GM12878 (cell line): Measurements from ENCODE around the gene CDH4. TPM values are rescaled to one million over a fixed set of nuclear protein-coding genes. Genes with fewer than 3 reads are reported as not detected.

Experiments
- ATAC-seq: fragments of 200-7000 bp; cut with Tn5 transposase; 3 replicates; pipeline ENCODE4 v1.9.1; 2020; ENCODE audit warnings: mild to moderate bottlenecking, moderate library complexity
- BruUV-seq: library from RNA; stranded (reverse); fragments of 400-500 nt; replicated peaks from 2 replicates; lab custom pipeline; 2021; lab: Mats Ljungman, UMichigan
- CTCF ChIA-PET: fragments of 300-600 bp; sonication (Branson Sonifier 250); formaldehyde crosslinking; extraction: SDS; loops from one replicate; lab custom pipeline; 2021; ENCODE audit warnings: inconsistent platforms; lab: Yijun Ruan, JAX
- POLR2A ChIA-PET: fragments of 350-600 bp; formaldehyde crosslinking; extraction: SDS; loops from one replicate; lab custom pipeline; 2021; ENCODE audit warnings: inconsistent platforms; lab: Charles Lee
- RAD21 ChIA-PET: fragments of 300-600 bp; sonication (Branson Sonifier 250); formaldehyde crosslinking; loops from one replicate; lab custom pipeline; 2023; ENCODE audit warnings: antibody characterized with exemption; ENCODE audit not compliant: unreplicated experiment; lab: Charles Lee
- SMC1A ChIA-PET: fragments of 300-600 bp; sonication (Branson Sonifier 250); formaldehyde crosslinking; loops from one replicate; lab custom pipeline; 2023; ENCODE audit not compliant: unreplicated experiment, uncharacterized antibody; lab: Charles Lee
- DNase-seq: peaks from one replicate; pipeline ENCODE4 v3.0.0-alpha.2; 2011; ENCODE audit warnings: low read depth, low spot score
- FAIRE-seq: peaks from 3 replicates; lab custom pipeline; 2011; peaks lifted over from hg19 to GRCh38; lab: Jason Lieb, UNC
- H2AFZ ChIP-seq: 2 replicates; pipeline ENCODE4 v1.6.0; 2011; ENCODE audit warnings: low read depth, low read length, control low read depth; ENCODE audit not compliant: control insufficient read depth
- H3K27ac ChIP-seq: 2 replicates; pipeline ENCODE4 v1.5.1; 2011; ENCODE audit warnings: control low read depth; ENCODE audit not compliant: control insufficient read depth, insufficient read depth
- H3K27me3 ChIP-seq, 2 experiments: replicated peaks in 1 of 2; 2 replicates each; pipeline versions ENCODE4 v1.6.0 to v1.6.1; 2011; ENCODE audit warnings: low read length in 1 of 2; ENCODE audit not compliant: control insufficient read depth in 2 of 2, insufficient read depth in 2 of 2
- H3K36me3 ChIP-seq, 2 experiments: 2 replicates each; pipeline ENCODE4 v1.5.1; 2011; ENCODE audit warnings: low read length in 1 of 2; ENCODE audit not compliant: control insufficient read depth in 2 of 2, insufficient read depth in 2 of 2
- H3K4me1 ChIP-seq: 2 replicates; pipeline ENCODE4 v1.6.1; 2011; ENCODE audit warnings: mild to moderate bottlenecking, low read length, moderate library complexity, mixed read lengths; ENCODE audit not compliant: control insufficient read depth, insufficient read depth
- H3K4me2 ChIP-seq: 2 replicates; pipeline ENCODE4 v1.6.0; 2011; ENCODE audit warnings: control low read depth; ENCODE audit not compliant: control insufficient read depth, insufficient read depth
- H3K4me3 ChIP-seq: fragments of 200-600 bp; sonication (generic); 2 replicates; pipeline ENCODE4 v1.5.1; 2016
- H3K79me2 ChIP-seq: 2 replicates; pipeline ENCODE4 v1.6.0; 2011; ENCODE audit warnings: low read length; ENCODE audit not compliant: control insufficient read depth, insufficient read depth
- H3K9ac ChIP-seq: 2 replicates; pipeline ENCODE4 v1.8.0; 2011; ENCODE audit warnings: low read length, control low read depth, mixed read lengths; ENCODE audit not compliant: control insufficient read depth, insufficient read depth
- H3K9me3 ChIP-seq: replicated peaks from 3 replicates; pipeline ENCODE4 v1.5.1; 2011; ENCODE audit warnings: mild to moderate bottlenecking, low read length; ENCODE audit not compliant: control insufficient read depth, insufficient read depth
- H4K20me1 ChIP-seq: 2 replicates; pipeline ENCODE4 v1.6.0; 2011; ENCODE audit not compliant: control insufficient read depth, insufficient read depth
- BMI1 ChIP-seq: fragments of 450-650 bp; IDR thresholded peaks from 2 replicates; pipeline ENCODE4 v1.6.1; 2016; ENCODE audit warnings: mild to moderate bottlenecking, moderate library complexity, borderline replicate concordance
- BRCA1 ChIP-seq: IDR thresholded peaks from 2 replicates; pipeline ENCODE4 v1.6.1; 2011; ENCODE audit warnings: low read depth, low read length, improper control_type of control experiment
- CBX5 ChIP-seq: sonication (generic); IDR thresholded peaks from 2 replicates; pipeline ENCODE4 v1.6.1; 2016; ENCODE audit warnings: low read depth, moderate library complexity, mild to moderate bottlenecking, inconsistent platforms
- CHD2 ChIP-seq: IDR thresholded peaks from 2 replicates; pipeline ENCODE4 v1.6.1; 2011; ENCODE audit warnings: low read depth, low read length, improper control_type of control experiment, borderline replicate concordance
- CREB1 ChIP-seq: IDR thresholded peaks from 2 replicates; pipeline ENCODE4 v1.6.1; 2012; ENCODE audit warnings: low read depth, mild to moderate bottlenecking, inconsistent platforms
- E4F1 ChIP-seq: fragments of 450-650 bp; IDR thresholded peaks from 2 replicates; pipeline ENCODE4 v1.6.1; 2018; ENCODE audit warnings: borderline replicate concordance, mild to moderate bottlenecking; ENCODE audit not compliant: partially characterized antibody
- MEF2B ChIP-seq: fragments of 450-650 bp; IDR thresholded peaks from 2 replicates; pipeline ENCODE4 v1.6.1; 2018; ENCODE audit warnings: mild to moderate bottlenecking, moderate library complexity; ENCODE audit not compliant: partially characterized antibody, poor library complexity, severe bottlenecking
- NFXL1 ChIP-seq: fragments of 450-650 bp; IDR thresholded peaks from 2 replicates; pipeline ENCODE4 v1.6.1; 2017; ENCODE audit warnings: antibody characterized with exemption, mild to moderate bottlenecking, borderline replicate concordance
- PKNOX1 ChIP-seq: fragments of 450-650 bp; IDR thresholded peaks from 2 replicates; pipeline ENCODE4 v1.6.1; 2016; ENCODE audit warnings: mild to moderate bottlenecking
- POLR2AphosphoS2 ChIP-seq: IDR thresholded peaks from 2 replicates; pipeline ENCODE4 v1.6.1; 2011; ENCODE audit warnings: low read depth, mild to moderate bottlenecking, low read length, improper control_type of control experiment, moderate library complexity
- POU2F2 ChIP-seq: IDR thresholded peaks from 3 replicates; pipeline ENCODE4 v1.6.1; 2011; ENCODE audit warnings: low read depth, mild to moderate bottlenecking, low read length, borderline replicate concordance
- SIN3A ChIP-seq: IDR thresholded peaks from 2 replicates; pipeline ENCODE4 v1.6.1; 2012; ENCODE audit warnings: low read depth, low read length, improper control_type of control experiment
- SIX5 ChIP-seq: IDR thresholded peaks from 2 replicates; pipeline ENCODE4 v1.6.1; 2011; ENCODE audit warnings: mild to moderate bottlenecking, low read depth, low read length, moderate library complexity; ENCODE audit not compliant: severe bottlenecking
- SP1 ChIP-seq: IDR thresholded peaks from one replicate; pipeline ENCODE4 v1.6.1; 2011; ENCODE audit warnings: low read depth, low read length
- SREBF2 ChIP-seq: IDR thresholded peaks from 2 replicates; pipeline ENCODE4 v1.6.1; 2012; ENCODE audit warnings: mild to moderate bottlenecking, low read length
- STAT3 ChIP-seq: IDR thresholded peaks from 2 replicates; pipeline ENCODE4 v1.6.1; 2011; ENCODE audit warnings: low read depth, low read length, improper control_type of control experiment
- TBL1XR1 ChIP-seq: IDR thresholded peaks from 2 replicates; pipeline ENCODE4 v1.6.1; 2012; ENCODE audit warnings: low read depth, low read length, improper control_type of control experiment
- YY1 ChIP-seq: IDR thresholded peaks from 2 replicates; pipeline ENCODE4 v1.6.1; 2011; ENCODE audit warnings: low read depth, mild to moderate bottlenecking, low read length
- ZNF592 ChIP-seq: fragments of 450-650 bp; IDR thresholded peaks from 2 replicates; pipeline ENCODE4 v1.6.1; 2017; ENCODE audit warnings: mild to moderate bottlenecking, moderate library complexity
- WGBS: methylation state at CpG from one replicate; pipeline ENCODE4 v1.1.6; 2016; ENCODE audit warnings: low lambda C conversion rate; ENCODE audit not compliant: insufficient replicate concordance, insufficient coverage; ENCODE audit errors: missing lambda C conversion rate; 5-methylcytosine and 5-hydroxymethylcytosine counted together
- in situ Hi-C: fragments of 300-500 bp; cut with MboI; formaldehyde crosslinking; loops from 9 replicates; pipeline ENCODE4 v1.14.3; 2018; ENCODE audit warnings: mixed read lengths
- intact Hi-C: fragments of 100-400 bp; cut with micrococcal nuclease; formaldehyde crosslinking; loops from one replicate; pipeline ENCODE4 v1.14.2; 2022; ENCODE audit not compliant: unreplicated experiment
- polyA plus RNA-seq, 11 experiments: library from polyadenylated mRNA; depleted of rRNA in 4 of 11; unstranded in 6 of 11; stranded (reverse) in 5 of 11; fragments of >200 nt; fragmentation: Nextera tagmentation in 4 of 11; fragmentation: Illumina TruSeq in 1 of 11; extraction: Ambion mirVana in 4 of 11; extraction: Trizol in 1 of 11; gene quantifications; 1 replicate in 1 of 11; 2 replicates in 10 of 11; pipeline versions ENCODE4 v1.2.1 to v1.2.3, GENCODE V29; 2011 to 2016; ENCODE audit warnings: inconsistent platforms in 2 of 11, missing spikeins in 2 of 11, low read depth in 1 of 11
- total RNA-seq, 4 experiments: library from RNA; depleted of rRNA in 3 of 4; stranded (reverse); fragments of >200 nt in 3 of 4; fragmentation: Illumina TruSeq in 1 of 4; extraction: Trizol in 1 of 4; gene quantifications; 2 replicates each; pipeline versions ENCODE4 v1.2.1 to v1.2.3, GENCODE V29; 2013 to 2021

CDH4 gene
- total and polyA plus RNA-seq, 10 of the 15 experiments (the other 5 are each of a cell fraction or from before 2014, with no cell fraction given) = not detected

GRCh38 chr20:61701802-61702201, 449.7 kb downstream of the CDH4 start:
- ChIA-PET CTCF (no interaction called here), SMC1A (no interaction called here), POLR2A (no interaction called here), RAD21 (no interaction called here)
- WGBS = 31% methylated on average over 12 of the region's 12 CpGs
- H3K27me3 ChIP-seq = no peaks in the 10 kb centered on the region; a peak in 2 of 4 replicates
- ATAC-seq (no peak), FAIRE-seq (no peak), DNase-seq (no peak)
- H3K9me3 ChIP-seq = no peaks in the 10 kb centered on the region
- intact Hi-C loops = no loop called here
- H3K4me3 ChIP-seq = no peak overlapping the region
- no peak overlapping the region for H2AFZ ChIP-seq
- no peak overlapping the region for H3K4me2 ChIP-seq
- H3K4me1 ChIP-seq = no peaks in the 10 kb centered on the region
- in situ Hi-C loops = no loop called here
- no peaks in the 10 kb centered on the region for H3K79me2 ChIP-seq
- TF ChIP-seq YY1 = no peak
- no peak for TF ChIP-seq TBL1XR1
- no peak for TF ChIP-seq BMI1
- no peak for TF ChIP-seq SREBF2
- no peak for TF ChIP-seq CHD2
- no peak for TF ChIP-seq POLR2AphosphoS2
- no peak for TF ChIP-seq ZNF592
- TF ChIP-seq POU2F2 = no peak
- no peak for TF ChIP-seq BRCA1
- no peak for TF ChIP-seq SIX5
- no peak for TF ChIP-seq PKNOX1
- TF ChIP-seq NFXL1 = no peak
- TF ChIP-seq SIN3A = no peak
- TF ChIP-seq MEF2B = no peak
- TF ChIP-seq SP1 = no peak
- TF ChIP-seq CREB1 = no peak
- no peak for TF ChIP-seq STAT3
- TF ChIP-seq E4F1 = no peak
- TF ChIP-seq CBX5 = no peak
- BruUV-seq = no TSS peak
- H4K20me1 ChIP-seq = no peaks in the 10 kb centered on the region
- no peak overlapping the region for H3K9ac ChIP-seq
- no peak overlapping the region for H3K27ac ChIP-seq
- no peaks in the 10 kb centered on the region for H3K36me3 ChIP-seq
